Measurements from ENCODE around the gene LTN1.

Gene LTN1

GRCh38 chr21:28923439-28923975, 69.2 kb downstream of the LTN1 start:
- no peak for DNase-seq

GRCh38 chr21:28922368-28922767, 70.3 kb downstream of the LTN1 start:
- no peak for DNase-seq

- DNase-seq: no peak
These were observed 76.4 kb downstream of the LTN1 start for GRCh38 chr21:28916150-28916893.

- DNase-seq: no peak
These were observed 79.6 kb downstream of the LTN1 start for GRCh38 chr21:28913071-28913470.

DNA sequence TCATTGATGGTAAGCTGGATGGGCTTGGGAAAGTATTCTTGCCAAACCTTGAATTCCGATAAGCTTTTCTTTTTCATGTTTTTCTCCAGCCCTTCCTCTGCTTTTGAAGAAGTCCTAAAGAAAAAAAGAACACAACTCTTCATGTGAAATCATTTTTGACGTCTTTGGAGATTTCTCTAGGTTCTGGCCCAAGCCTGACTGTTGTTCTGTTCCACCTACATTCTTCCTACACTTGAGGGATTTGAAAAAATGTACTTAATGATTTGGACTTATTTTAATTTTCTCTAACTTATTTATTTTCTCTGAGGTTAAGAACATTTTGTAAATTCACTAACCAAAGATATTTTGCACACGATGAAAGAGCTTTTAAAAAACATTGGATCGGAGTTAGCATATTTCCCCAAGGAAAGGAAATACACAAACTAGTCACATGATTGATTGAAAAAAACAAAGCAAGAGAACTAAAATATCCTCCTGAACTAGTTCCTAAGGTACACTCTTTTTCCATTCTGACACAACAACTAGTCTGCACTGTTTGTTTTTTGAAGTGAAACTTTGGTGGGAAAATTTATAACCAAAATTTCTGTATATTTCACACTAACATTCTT, 82.3 kb downstream of the LTN1 start:
- no peak for DNase-seq

DNA sequence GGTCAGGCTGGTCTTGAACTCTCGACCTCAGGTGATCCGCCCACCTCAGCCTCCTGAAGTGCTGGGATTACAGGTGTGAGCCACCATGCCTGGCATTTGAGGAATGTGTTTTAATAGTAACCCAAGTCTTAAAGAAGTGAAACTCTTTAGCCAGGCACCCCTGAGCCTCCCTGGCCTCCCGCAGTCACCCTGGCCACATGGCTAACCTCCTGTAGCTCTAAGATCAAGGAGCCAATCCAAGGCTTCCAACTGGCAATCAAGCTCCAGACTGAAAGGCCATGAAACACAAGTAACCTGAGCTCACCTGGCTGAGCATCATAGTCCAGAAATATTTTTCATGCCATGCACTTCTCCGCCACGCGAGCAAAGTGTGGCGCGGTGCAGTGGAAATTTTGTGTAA, 84.3 kb downstream of the LTN1 start:
- no peak for DNase-seq

DNA sequence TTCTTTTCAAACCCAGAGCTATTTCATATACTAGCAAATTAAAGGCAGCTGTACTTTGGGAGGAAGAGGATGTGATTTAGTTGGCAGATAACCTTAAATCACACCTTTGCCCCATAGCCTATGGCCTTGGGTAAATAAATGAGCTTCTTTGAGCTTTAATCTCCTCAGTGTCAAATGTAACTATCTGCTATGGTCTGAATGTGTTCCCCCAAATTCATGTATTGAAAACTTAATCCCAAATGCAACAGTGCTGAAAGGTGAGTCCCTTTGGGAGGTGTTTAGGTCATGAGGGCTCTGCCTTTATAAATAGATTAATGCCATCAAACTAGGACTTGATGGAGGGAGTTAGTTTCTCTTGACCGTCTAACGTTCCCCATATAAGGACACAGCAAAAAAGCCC, 85.8 kb downstream of the LTN1 start:
- no peak for DNase-seq

DNA sequence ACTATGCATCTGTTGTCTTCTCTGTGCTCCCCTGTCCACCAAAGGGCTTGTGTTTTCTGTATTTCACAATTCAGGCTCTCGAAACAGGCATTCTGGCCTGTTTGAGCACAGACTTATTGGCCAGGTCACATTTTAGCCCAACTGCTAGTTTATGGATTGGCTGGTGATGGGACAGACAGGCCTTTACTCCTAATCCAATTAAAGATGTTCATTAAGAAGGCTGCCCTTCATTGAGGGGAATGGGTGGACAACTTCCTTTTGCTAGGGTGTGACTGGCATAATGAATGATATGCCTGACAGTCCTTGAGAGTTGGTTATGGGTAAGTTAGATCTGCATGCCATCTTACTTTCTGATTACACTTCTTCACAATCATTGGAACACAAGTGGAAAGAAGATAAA, 86.4 kb downstream of the LTN1 start:
- DNase-seq: no peak

DNA sequence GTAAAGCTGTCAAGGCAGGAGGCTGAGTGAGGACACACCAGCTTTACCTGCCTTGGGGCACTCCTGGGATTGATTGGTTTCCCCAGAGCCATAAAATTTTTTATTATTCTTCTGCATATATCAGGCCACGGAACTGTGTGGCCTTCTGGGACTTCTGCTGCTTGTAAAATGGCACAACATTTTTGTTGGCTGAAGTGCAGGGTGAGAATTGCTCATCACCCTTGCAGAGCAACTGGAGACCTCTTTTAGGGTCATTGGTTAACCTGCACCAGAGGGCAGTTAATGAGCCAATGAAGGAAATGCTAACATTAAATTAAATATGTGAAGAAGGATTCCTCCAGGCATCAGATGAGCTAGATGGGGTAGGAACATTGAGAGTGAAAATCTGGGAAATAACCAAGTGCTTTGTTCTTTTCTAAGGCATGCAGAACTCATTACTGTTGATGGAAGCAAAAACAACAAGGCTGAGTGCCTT, 87.7 kb downstream of the LTN1 start:
- no peak for DNase-seq

- no peak for DNase-seq
These were observed 89.2 kb downstream of the LTN1 start for GRCh38 chr21:28903448-28903847.

- DNase-seq: no peak
These were observed 92.2 kb downstream of the LTN1 start for GRCh38 chr21:28900481-28900880.

DNA sequence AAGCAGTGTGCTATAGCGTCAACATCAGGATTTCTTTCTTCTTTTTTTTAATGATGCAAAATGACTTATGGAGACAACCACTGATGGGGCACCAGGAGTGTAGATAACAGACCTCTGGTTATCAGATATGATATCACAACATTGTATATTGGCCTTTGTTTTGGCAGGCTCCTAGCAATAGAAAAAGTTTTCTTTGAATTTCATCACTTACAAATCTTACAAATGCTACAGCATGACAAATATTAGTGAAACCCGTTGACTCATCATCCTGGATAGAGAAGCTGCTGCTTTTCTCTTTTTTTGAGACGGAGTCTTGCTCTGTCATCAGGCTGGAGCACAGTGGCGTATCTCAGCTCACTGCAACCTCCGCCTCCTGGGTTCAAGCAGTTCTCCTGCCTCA, 92.9 kb downstream of the LTN1 start:
- no peak for DNase-seq

DNA sequence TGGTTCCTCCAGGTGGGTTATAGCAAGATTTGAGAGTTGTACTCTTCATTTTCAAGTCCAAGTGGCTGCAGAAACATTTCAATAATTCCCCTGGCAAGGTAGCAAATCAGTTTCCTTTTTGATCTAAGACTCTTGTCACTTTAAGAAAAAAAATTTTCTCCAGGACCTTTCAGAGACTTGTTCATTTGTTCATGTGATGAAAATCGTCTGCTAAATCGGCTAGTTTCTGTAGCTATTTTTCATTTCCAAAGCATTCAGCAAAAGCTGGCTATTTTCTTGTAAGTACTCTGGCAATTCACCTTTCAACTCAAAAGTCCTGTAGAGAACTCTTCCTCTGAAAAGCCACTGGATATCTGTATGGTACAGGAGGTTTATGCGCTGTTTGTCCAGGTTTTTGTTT, 93.5 kb downstream of the LTN1 start:
- no peak for DNase-seq

DNA sequence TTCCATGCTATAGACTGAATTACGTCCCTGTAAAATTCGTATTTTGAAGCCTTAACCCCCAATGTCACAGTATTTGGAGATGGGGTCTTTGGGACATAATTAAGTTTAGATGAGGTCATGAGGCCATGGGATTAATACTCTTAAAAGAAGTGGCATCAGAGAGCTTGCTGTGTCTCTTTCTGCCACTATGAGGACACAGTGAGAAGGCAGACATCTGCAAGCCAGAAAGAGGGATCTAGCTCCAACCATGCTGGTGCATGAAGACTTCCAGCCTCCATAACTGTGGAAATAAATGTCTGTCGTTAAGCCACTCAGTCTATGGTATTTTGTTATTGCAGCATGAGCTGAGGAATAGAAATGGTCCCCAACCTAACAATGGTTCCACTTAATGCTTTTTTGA, 99.0 kb downstream of the LTN1 start:
- DNase-seq: no peak

DNA sequence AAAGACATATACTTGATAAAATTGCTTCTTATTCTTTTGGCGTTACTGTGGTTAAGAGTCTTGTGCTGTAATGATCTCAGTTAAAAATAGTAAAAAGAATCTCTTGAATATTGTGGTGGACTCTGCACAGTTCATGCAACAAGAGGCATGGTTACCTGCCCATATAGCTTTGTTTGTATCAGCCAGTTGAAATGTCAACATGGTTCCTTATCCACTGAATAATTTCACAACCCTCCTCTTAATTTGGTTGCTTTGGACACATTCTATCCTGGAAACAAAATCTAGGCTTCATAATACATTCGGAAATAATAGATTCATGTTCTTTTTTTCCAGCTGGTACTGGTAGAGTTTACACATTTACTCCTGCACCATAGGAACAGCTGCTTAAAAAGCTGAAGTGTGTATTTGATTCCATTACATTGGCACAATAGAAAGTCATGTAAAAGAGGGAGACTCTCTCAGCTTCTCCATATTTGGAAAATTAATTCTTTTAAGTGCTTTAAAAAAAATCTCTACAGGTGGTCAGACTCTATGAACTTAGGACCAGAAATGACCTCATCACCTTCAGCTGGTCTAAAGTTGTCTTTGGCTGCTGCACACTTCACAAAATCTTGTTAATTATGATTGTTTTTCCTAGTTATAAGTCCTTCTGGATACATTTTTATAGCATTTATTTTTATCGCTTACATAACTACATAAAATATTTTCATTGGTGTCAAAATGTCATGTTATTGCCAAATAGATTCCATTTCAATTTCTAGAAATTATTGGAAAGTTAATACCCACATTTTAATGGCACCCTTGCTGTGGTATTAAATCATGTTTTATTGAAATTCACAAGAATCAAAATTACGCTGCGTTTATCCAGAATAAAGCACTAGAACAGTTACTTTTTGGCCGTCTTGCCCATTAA, 100.2 kb downstream of the LTN1 start:
- DNase-seq: no peak

GRCh38 chr21:28885853-28886177, 106.9 kb downstream of the LTN1 start:
- DNase-seq: no peak

GRCh38 chr21:28884976-28885852, 107.5 kb downstream of the LTN1 start:
- DNase-seq: peak; percentile 96

DNA sequence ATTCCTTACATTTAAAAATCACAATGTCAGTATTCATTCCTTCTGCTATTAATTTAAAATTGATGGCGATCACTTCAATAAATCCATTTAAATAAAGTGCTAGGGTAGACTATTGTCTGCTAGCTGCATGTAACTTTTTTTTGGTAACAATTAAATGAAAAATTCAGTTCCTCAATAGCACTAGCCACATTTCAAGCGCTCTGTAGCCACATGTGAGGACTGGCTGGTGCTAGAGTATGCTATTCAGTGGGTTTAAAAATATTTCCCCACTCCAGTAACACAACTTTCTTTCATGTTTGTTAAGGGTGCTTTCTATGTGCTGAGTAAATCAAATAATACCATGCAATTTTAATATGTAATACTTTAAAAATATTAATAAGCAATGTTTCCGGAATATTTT, 108.2 kb downstream of the LTN1 start:
- peak; percentile 78 for DNase-seq

GRCh38 chr21:28883931-28884330, 108.7 kb downstream of the LTN1 start:
- peak; percentile 27 for DNase-seq

DNA sequence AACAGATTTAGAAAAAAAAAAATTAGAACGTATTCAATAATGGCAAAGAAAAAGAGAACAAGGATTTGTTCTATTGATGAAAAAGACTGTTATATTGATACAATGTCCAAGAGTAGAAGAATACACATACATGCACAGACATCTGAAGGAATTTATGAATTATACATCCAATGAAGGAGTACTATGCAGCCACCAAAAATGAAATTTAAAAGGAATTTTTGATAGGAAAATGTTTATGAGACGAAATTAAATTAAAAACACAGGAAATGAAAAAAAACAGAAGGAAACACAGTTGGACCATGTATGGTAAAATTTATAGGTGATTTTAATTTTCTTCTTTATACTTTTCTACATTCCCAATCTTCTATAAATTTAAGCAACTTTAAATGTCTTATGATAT, 110.3 kb downstream of the LTN1 start:
- DNase-seq: no peak

Data from hematopoietic multipotent progenitor cell treated with erythropoietin and hydrocortisone succinate and interleukin-3 and kit ligand, for 6 days (in vitro differentiated cells).